Psoas muscle (tissue), 8 donors: ENCODE data around the gene ZIC5. TPM values are rescaled to one million over a fixed set of nuclear protein-coding genes. Genes with fewer than 3 reads are reported as not detected.

Source experiments
- ATAC-seq, 4 donors: fragments of 200-7000 bp; cut with Tn5 transposase; one replicate each; pipeline ENCODE4 v1.9.1; 2020; ENCODE audit warnings: moderate library complexity in 3 of 4, mild to moderate bottlenecking in 2 of 4
- DNase-seq, 2 donors: peaks; one replicate each; pipeline ENCODE4 v3.0.0-alpha.2; 2020
- H3K27ac ChIP-seq: fragments of 200-600 bp; one replicate; pipeline ENCODE4 v1.8.0; 2022
- H3K27me3 ChIP-seq, 3 donors: fragments of 200-600 bp in 1 of 3; one replicate each; pipeline versions ENCODE4 v1.6.1 to v1.8.0; 2013 to 2022; ENCODE audit warnings: low read length in 2 of 3, mild to moderate bottlenecking in 2 of 3, moderate library complexity in 1 of 3; ENCODE audit not compliant: insufficient read depth in 3 of 3
- H3K36me3 ChIP-seq, 2 donors: fragments of 200-600 bp in 1 of 2; one replicate each; pipeline versions ENCODE4 v1.6.1 to v1.8.0; 2013 to 2022; ENCODE audit warnings: low read depth in 1 of 2, mild to moderate bottlenecking in 1 of 2, moderate library complexity in 1 of 2; ENCODE audit not compliant: insufficient read depth in 1 of 2
- H3K4me1 ChIP-seq: fragments of 200-600 bp; one replicate; pipeline ENCODE4 v1.8.0; 2022
- H3K4me3 ChIP-seq: fragments of 200-600 bp; one replicate; pipeline ENCODE4 v1.8.0; 2022; ENCODE audit warnings: mild to moderate bottlenecking
- H3K9me3 ChIP-seq: fragments of 200-600 bp; one replicate; pipeline ENCODE4 v1.8.0; 2022
- CTCF ChIP-seq: fragments of 200-600 bp; IDR thresholded peaks from one replicate; pipeline ENCODE4 v1.8.0; 2022; ENCODE audit warnings: antibody characterized with exemption
- WGBS, 3 donors: extraction: QIAGEN DNeasy Blood & Tissue Kit; methylation state at CpG; one replicate each; pipeline versions ENCODE4 v1.1.6 to v1.1.7; 2013; 5-methylcytosine and 5-hydroxymethylcytosine counted together
- intact Hi-C, 2 donors: fragments of 100-400 bp; cut with DNase I; formaldehyde crosslinking; loops; one replicate each; pipeline versions ENCODE4 v1.11.0 to v1.14.2; 2022
- polyA plus RNA-seq, 3 donors: library from polyadenylated mRNA; stranded (reverse); fragments of 200-250 nt; gene quantifications; one replicate each; pipeline ENCODE4 v1.2.3, GENCODE V29; 2013
- total RNA-seq, 4 donors: library from RNA; stranded (reverse); fragmentation: NEBNext Ultra II Directional in 2 of 4; extraction: Animal tissue kit (Norgen Biotek cat#: 25700) in 2 of 4; gene quantifications; one replicate each; pipeline versions ENCODE4 v1.2.1 to v1.2.4, GENCODE V29; 2021 to 2023
- donor health status: healthy with polysubstance abuse.
- donor health status: DM: no; HTN: no; CAD: no; lungs with moderate emphysema.
- donor health status: Bipolar disorder and iron deficiency.
- donor health status: healthy.
- donor health status: DM: yes; HTN: yes; CAD: no.
- donor health status: DM: no; HTN: no; CAD: no.
- donor health status: DM: no; HTN: no; CAD: no.
- donor health status: DM: yes; HTN: yes; CAD: no.

Gene ZIC5
- total and polyA plus RNA-seq, 7 donors, result not detected

- ATAC-seq (no peak), DNase-seq (no peak)
- WGBS, 3 donors, result 85 to 86% (median 86%) methylated on average over 5 of the region's 5 CpGs
- H3K9me3 ChIP-seq, result no peaks in the 10 kb centered on the region
- H3K4me1 ChIP-seq, result peaks cover 13% of the 10 kb centered on the region
- no peak overlapping the region for H3K4me3 ChIP-seq
- no peaks in the 10 kb centered on the region for H3K36me3 ChIP-seq
- no peak for TF ChIP-seq CTCF
- intact Hi-C loops, result no loop called here
- H3K27ac ChIP-seq, result no peak overlapping the region
- peaks cover 15 to 100% (median 54%) of the 10 kb centered on the region in 3 donors for H3K27me3 ChIP-seq
Observed at GRCh38 chr13:99976575-99976974, 5.0 kb upstream of the ZIC5 start.

GRCh38 chr13:99975626-99976025, 4.1 kb upstream of the ZIC5 start:
- 28 to 45% (median 37%) methylated on average over 19 of the region's 19 CpGs for WGBS, 3 donors
- ATAC-seq (no peak), DNase-seq (no peak)
- no peak overlapping the region for H3K27ac ChIP-seq
- peaks cover 13% of the 10 kb centered on the region for H3K4me1 ChIP-seq
- intact Hi-C loops, result no loop called here
- H3K36me3 ChIP-seq, result no peaks in the 10 kb centered on the region
- H3K4me3 ChIP-seq, result no peak overlapping the region
- H3K9me3 ChIP-seq, result no peaks in the 10 kb centered on the region
- TF ChIP-seq CTCF, result no peak
- peaks cover 15 to 100% (median 54%) of the 10 kb centered on the region in 3 donors for H3K27me3 ChIP-seq

- intact Hi-C loops, result no loop called here
- DNase-seq (no peak), ATAC-seq (no peak)
- no peak for TF ChIP-seq CTCF
- 8 to 13% (median 12%) methylated on average over 34 of the region's 34 CpGs for WGBS, 3 donors
- Histone ChIP-seq H3K9me3 (no peaks in the 10 kb centered on the region), H3K4me1 (peaks cover 13% of the 10 kb centered on the region), H3K4me3 (no peak overlapping the region), H3K36me3 (no peaks in the 10 kb centered on the region), H3K27me3 (peaks cover 15 to 97% (median 56%) of the 10 kb centered on the region in 3 donors), H3K27ac (no peak overlapping the region)
Observed at GRCh38 chr13:99974939-99975561, 3.5 kb upstream of the ZIC5 start.

GRCh38 chr13:99974296-99974938, 2.9 kb upstream of the ZIC5 start:
- intact Hi-C loops, result no loop called here
- TF ChIP-seq CTCF, result no peak
- no peak overlapping the region for H3K4me3 ChIP-seq
- no peak overlapping the region for H3K27ac ChIP-seq
- WGBS, 3 donors, result 19 to 25% (median 24%) methylated on average over 18 of the region's 18 CpGs
- DNase-seq (no peak), ATAC-seq (no peak)
- H3K9me3 ChIP-seq, result no peaks in the 10 kb centered on the region
- no peaks in the 10 kb centered on the region for H3K36me3 ChIP-seq
- H3K4me1 ChIP-seq, result peaks cover 13% of the 10 kb centered on the region
- peaks cover 15 to 97% (median 54%) of the 10 kb centered on the region in 3 donors for H3K27me3 ChIP-seq
